Suprapubic skin (tissue), 3 donors: Measurements from ENCODE around the gene NT5C3A.

Experiments
- POLR2A ChIP-seq, 2 donors: fragments of 450-650 bp; IDR thresholded peaks; one replicate each; pipeline ENCODE4 v1.6.1; 2017; ENCODE audit warnings: antibody characterized with exemption in 2 of 2, mild to moderate bottlenecking in 2 of 2, moderate library complexity in 2 of 2
- TF ChIP-seq, protein P1 (sequence below), 2 donors: fragments of 200-600 bp in 1 of 2; fragments of 450-650 bp in 1 of 2; sonication (generic) in 1 of 2; IDR thresholded peaks; one replicate each; pipeline ENCODE4 v1.5.1; 2016 to 2019; ENCODE audit warnings: antibody characterized with exemption in 2 of 2, mild to moderate bottlenecking in 1 of 2, moderate library complexity in 1 of 2

DNA sequence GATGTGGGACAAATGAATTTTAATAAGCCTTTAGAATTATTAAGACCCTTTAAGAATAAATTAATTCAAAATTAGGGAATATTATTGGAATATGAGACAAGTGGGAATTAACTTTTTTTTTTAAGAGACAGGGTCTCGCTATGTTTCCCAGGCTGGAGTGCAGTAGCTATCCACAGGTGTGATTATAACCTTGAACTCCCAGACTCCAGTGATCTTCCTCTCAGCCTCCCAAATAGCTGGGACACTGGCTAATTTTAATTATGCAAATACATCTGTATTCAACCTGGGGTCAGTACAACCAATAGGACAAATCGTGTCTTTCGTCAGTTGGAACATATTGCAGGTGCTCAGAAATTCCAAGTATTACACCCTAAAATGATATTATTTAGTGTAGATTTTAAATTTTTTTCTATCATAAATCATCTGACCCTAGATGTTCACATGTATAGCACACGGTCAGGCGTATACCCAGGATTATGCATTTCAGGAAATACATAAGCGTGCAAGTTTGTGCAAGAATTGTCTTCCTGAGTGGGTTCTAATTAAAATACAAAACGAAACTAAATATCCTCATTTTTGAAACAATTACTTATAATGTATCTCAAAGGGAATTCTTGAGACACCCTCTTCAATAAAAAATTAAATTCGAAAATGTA, 1.2 kb downstream of the NT5C3A start:
- no peak for TF ChIP-seq POLR2A (IDR thresholded peaks at IDR 0.05)
- TF ChIP-seq, protein P1, sequence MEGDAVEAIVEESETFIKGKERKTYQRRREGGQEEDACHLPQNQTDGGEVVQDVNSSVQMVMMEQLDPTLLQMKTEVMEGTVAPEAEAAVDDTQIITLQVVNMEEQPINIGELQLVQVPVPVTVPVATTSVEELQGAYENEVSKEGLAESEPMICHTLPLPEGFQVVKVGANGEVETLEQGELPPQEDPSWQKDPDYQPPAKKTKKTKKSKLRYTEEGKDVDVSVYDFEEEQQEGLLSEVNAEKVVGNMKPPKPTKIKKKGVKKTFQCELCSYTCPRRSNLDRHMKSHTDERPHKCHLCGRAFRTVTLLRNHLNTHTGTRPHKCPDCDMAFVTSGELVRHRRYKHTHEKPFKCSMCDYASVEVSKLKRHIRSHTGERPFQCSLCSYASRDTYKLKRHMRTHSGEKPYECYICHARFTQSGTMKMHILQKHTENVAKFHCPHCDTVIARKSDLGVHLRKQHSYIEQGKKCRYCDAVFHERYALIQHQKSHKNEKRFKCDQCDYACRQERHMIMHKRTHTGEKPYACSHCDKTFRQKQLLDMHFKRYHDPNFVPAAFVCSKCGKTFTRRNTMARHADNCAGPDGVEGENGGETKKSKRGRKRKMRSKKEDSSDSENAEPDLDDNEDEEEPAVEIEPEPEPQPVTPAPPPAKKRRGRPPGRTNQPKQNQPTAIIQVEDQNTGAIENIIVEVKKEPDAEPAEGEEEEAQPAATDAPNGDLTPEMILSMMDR (IDR thresholded peaks at IDR 0.05) = no peak
